HepG2 (cell line): Measurements from ENCODE around the gene RSKR. TPM values are rescaled to one million over a fixed set of nuclear protein-coding genes. Genes with fewer than 3 reads are reported as not detected.

ENCODE experiments used
- AKNA ChIP-seq: sonication (generic); formaldehyde crosslinking; IDR thresholded peaks from 2 replicates; pipeline ENCODE4 v1.4.0; 2020; ENCODE audit warnings: missing genetic modification reagents, borderline replicate concordance
- ATRX ChIP-seq: sonication (generic); formaldehyde crosslinking; IDR thresholded peaks from 2 replicates; pipeline ENCODE4 v1.4.0; 2020; ENCODE audit warnings: missing genetic modification reagents, borderline replicate concordance
- BHLHE40 ChIP-seq: IDR thresholded peaks from 2 replicates; pipeline ENCODE4 v1.6.1; 2011; ENCODE audit warnings: low read length, improper control_type of control experiment
- CBFB ChIP-seq: sonication (generic); formaldehyde crosslinking; IDR thresholded peaks from 2 replicates; pipeline ENCODE4 v1.4.0; 2020; ENCODE audit warnings: missing genetic modification reagents
- ELF3 ChIP-seq: IDR thresholded peaks from 2 replicates; pipeline ENCODE4 v1.6.1; 2016; ENCODE audit warnings: missing genetic modification reagents, missing compliant biosample characterization
- MXD4 ChIP-seq: IDR thresholded peaks from 2 replicates; pipeline ENCODE4 v1.6.1; 2016; ENCODE audit warnings: mild to moderate bottlenecking, missing biosample characterization, missing genetic modification reagents
- RAD21 ChIP-seq: fragments of 450-650 bp; formaldehyde crosslinking; IDR thresholded peaks from 2 replicates; pipeline ENCODE4 v1.5.0; 2020; ENCODE audit warnings: mild to moderate bottlenecking
- SNRNP70 ChIP-seq: fragments of 200-400 bp; formaldehyde crosslinking; IDR thresholded peaks from 2 replicates; pipeline ENCODE4 v1.6.1; 2017; ENCODE audit warnings: mild to moderate bottlenecking, low read depth, low read length, moderate library complexity
- SP2 ChIP-seq: sonication (generic); formaldehyde crosslinking; IDR thresholded peaks from 2 replicates; pipeline ENCODE4 v1.5.1; 2020; ENCODE audit warnings: mild to moderate bottlenecking, missing genetic modification reagents
- ZKSCAN5 ChIP-seq: sonication (generic); formaldehyde crosslinking; IDR thresholded peaks from 2 replicates; pipeline ENCODE4 v1.5.1; 2020; ENCODE audit warnings: mild to moderate bottlenecking, missing genetic modification reagents
- ZNF101 ChIP-seq: sonication (generic); formaldehyde crosslinking; IDR thresholded peaks from 2 replicates; pipeline ENCODE4 v1.4.0; 2020; ENCODE audit warnings: mild to moderate bottlenecking, low read depth, missing genetic modification reagents, borderline replicate concordance
- ZNF207 ChIP-seq: fragments of 450-650 bp; IDR thresholded peaks from 2 replicates; pipeline ENCODE4 v1.6.1; 2016; ENCODE audit warnings: antibody characterized with exemption, borderline replicate concordance
- ZNF766 ChIP-seq: sonication (generic); formaldehyde crosslinking; IDR thresholded peaks from 2 replicates; pipeline ENCODE4 v1.5.0; 2020; ENCODE audit warnings: missing genetic modification reagents, borderline replicate concordance
- polyA plus RNA-seq, 8 experiments: library from polyadenylated mRNA; depleted of rRNA in 3 of 8; stranded (reverse) in 7 of 8; unstranded in 1 of 8; fragments of >200 nt; fragmentation: Illumina TruSeq in 4 of 8; extraction: Trizol in 4 of 8; gene quantifications; 2 replicates each; pipeline versions ENCODE4 v1.2.1 to v1.2.3, GENCODE V29; 2011 to 2016; ENCODE audit warnings: low read depth in 4 of 8, missing spikeins in 1 of 8, mixed read lengths in 1 of 8; ENCODE audit not compliant: insufficient read depth in 1 of 8
- total RNA-seq, 5 experiments: library from RNA; depleted of rRNA; stranded (reverse); fragments of >200 nt; fragmentation: Illumina TruSeq; extraction: Trizol; gene quantifications; 2 replicates each; pipeline ENCODE4 v1.2.3, GENCODE V29; 2016; ENCODE audit warnings: low read depth in 1 of 5
- TF ChIP-seq, protein P1 (sequence below): sonication (generic); formaldehyde crosslinking; IDR thresholded peaks from 2 replicates; pipeline ENCODE4 v1.9.0; 2021; ENCODE audit warnings: mild to moderate bottlenecking, missing genetic modification reagents
- TF ChIP-seq, protein P2 (sequence below): sonication (generic); formaldehyde crosslinking; IDR thresholded peaks from 2 replicates; pipeline ENCODE4 v1.4.0; 2020; ENCODE audit warnings: missing genetic modification reagents, low read depth, mild to moderate bottlenecking, borderline replicate concordance
- TF ChIP-seq, protein P3 (sequence below): sonication (generic); formaldehyde crosslinking; IDR thresholded peaks from 2 replicates; pipeline ENCODE4 v1.8.1; 2023; ENCODE audit warnings: mild to moderate bottlenecking, inconsistent platforms, moderate library complexity, missing genetic modification reagents, borderline replicate concordance

RSKR gene
- total and polyA plus RNA-seq, 2 of the 13 experiments (the other 11 are each of a cell fraction or from before 2014, with no cell fraction given), result 5.0 to 10.4 TPM

DNA sequence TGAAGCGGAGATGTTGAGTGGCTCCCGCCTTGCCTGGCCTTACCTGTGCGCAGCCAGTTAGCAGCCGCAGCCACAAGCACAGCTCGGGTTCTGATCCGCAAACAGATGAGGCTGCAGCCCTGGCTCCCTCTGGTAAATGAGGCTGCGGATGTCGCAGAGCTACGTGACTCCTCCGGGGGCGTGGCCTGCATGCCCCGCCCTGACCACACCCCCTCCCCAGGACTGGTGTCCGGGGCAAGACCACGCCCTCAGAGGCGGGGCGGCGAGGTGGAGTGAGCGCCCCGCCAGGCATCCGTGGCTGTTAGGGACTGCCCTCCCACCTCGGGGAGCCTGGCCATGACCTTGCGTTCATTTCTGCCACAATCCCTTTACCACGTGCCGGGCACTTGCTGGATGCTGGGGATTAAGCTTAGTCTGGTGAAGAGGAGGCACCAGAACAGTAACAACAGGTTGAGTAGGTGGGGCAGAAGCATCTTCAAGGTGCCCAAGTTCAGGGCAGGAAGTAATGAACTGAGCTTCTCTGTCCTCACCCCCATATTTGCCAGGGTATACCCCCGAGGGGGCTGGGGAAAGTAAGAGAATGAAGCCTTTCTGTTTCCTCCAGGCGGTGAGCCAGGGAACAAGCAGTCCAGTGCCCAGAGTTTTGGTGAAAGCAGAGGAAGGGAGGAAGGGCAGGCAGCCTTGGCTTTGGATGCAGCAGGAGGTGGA, 37.1 kb downstream of the RSKR start, which contains the start of gene ALDOC (continued):
- TF ChIP-seq, protein P1, sequence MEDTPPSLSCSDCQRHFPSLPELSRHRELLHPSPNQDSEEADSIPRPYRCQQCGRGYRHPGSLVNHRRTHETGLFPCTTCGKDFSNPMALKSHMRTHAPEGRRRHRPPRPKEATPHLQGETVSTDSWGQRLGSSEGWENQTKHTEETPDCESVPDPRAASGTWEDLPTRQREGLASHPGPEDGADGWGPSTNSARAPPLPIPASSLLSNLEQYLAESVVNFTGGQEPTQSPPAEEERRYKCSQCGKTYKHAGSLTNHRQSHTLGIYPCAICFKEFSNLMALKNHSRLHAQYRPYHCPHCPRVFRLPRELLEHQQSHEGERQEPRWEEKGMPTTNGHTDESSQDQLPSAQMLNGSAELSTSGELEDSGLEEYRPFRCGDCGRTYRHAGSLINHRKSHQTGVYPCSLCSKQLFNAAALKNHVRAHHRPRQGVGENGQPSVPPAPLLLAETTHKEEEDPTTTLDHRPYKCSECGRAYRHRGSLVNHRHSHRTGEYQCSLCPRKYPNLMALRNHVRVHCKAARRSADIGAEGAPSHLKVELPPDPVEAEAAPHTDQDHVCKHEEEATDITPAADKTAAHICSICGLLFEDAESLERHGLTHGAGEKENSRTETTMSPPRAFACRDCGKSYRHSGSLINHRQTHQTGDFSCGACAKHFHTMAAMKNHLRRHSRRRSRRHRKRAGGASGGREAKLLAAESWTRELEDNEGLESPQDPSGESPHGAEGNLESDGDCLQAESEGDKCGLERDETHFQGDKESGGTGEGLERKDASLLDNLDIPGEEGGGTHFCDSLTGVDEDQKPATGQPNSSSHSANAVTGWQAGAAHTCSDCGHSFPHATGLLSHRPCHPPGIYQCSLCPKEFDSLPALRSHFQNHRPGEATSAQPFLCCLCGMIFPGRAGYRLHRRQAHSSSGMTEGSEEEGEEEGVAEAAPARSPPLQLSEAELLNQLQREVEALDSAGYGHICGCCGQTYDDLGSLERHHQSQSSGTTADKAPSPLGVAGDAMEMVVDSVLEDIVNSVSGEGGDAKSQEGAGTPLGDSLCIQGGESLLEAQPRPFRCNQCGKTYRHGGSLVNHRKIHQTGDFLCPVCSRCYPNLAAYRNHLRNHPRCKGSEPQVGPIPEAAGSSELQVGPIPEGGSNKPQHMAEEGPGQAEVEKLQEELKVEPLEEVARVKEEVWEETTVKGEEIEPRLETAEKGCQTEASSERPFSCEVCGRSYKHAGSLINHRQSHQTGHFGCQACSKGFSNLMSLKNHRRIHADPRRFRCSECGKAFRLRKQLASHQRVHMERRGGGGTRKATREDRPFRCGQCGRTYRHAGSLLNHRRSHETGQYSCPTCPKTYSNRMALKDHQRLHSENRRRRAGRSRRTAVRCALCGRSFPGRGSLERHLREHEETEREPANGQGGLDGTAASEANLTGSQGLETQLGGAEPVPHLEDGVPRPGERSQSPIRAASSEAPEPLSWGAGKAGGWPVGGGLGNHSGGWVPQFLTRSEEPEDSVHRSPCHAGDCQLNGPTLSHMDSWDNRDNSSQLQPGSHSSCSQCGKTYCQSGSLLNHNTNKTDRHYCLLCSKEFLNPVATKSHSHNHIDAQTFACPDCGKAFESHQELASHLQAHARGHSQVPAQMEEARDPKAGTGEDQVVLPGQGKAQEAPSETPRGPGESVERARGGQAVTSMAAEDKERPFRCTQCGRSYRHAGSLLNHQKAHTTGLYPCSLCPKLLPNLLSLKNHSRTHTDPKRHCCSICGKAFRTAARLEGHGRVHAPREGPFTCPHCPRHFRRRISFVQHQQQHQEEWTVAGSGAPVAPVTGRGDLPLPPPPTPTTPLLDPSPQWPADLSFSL, result no peak
- peak; percentile 70 for TF ChIP-seq BHLHE40
- TF ChIP-seq ZKSCAN5, result no peak
- TF ChIP-seq MXD4, result peak; percentile 80; the same call in 1 of the 2 replicates
- TF ChIP-seq ZNF766 (CRISPR knock-in tag), result no peak
- TF ChIP-seq, protein P2, sequence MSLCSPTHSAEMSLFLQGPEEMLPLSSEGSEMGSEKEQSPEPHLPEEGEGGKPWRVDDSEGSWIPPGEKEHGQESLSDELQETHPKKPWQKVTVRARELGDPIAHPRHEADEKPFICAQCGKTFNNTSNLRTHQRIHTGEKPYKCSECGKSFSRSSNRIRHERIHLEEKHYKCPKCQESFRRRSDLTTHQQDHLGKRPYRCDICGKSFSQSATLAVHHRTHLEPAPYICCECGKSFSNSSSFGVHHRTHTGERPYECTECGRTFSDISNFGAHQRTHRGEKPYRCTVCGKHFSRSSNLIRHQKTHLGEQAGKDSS (CRISPR knock-in tag), result no peak
- no peak for TF ChIP-seq SNRNP70
- no peak for TF ChIP-seq AKNA (CRISPR knock-in tag)
- TF ChIP-seq SP2 (CRISPR knock-in tag), result no peak
- no peak for TF ChIP-seq ZNF207
- no peak for TF ChIP-seq CBFB
- no peak for TF ChIP-seq ZNF101 (CRISPR knock-in tag)
- TF ChIP-seq, protein P3, sequence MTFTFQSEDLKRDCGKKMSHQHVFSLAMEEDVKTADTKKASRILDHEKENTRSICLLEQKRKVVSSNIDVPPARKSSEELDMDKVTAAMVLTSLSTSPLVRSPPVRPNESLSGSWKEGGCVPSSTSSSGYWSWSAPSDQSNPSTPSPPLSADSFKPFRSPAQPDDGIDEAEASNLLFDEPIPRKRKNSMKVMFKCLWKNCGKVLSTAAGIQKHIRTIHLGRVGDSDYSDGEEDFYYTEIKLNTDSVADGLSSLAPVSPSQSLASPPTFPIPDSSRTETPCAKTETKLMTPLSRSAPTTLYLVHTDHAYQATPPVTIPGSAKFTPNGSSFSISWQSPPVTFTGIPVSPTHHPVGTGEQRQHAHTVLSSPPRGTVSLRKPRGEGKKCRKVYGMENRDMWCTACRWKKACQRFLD, result no peak
- TF ChIP-seq ATRX (CRISPR knock-in tag), result no peak
- TF ChIP-seq RAD21 (CRISPR knock-in tag), result no peak; the same call in 1 of the 2 replicates
- TF ChIP-seq ELF3 (CRISPR knock-in tag), result peak; percentile 67
